IPS-NIHi11 (cell line): ENCODE data around the gene FEZ2.

Experiments
- DNase-seq: peaks from one replicate; pipeline ENCODE4 v3.0.0; 2012; ENCODE audit warnings: mixed read lengths, low spot score

FEZ2 gene

GRCh38 chr2:36528766-36529392 lies 69.1 kb downstream of the FEZ2 start:
- DNase-seq: no peak

- DNase-seq: no peak
Observed at GRCh38 chr2:36528274-36528673, 69.7 kb downstream of the FEZ2 start.

GRCh38 chr2:36526226-36526625 lies 71.7 kb downstream of the FEZ2 start:
- no peak for DNase-seq

GRCh38 chr2:36525245-36525644 lies 72.7 kb downstream of the FEZ2 start:
- no peak for DNase-seq

GRCh38 chr2:36523153-36523552 lies 74.8 kb downstream of the FEZ2 start:
- DNase-seq: no peak

GRCh38 chr2:36520431-36520830 lies 77.5 kb downstream of the FEZ2 start:
- no peak for DNase-seq

- DNase-seq: no peak
Observed at GRCh38 chr2:36516136-36516870, 81.7 kb downstream of the FEZ2 start.

- no peak for DNase-seq
Observed at GRCh38 chr2:36515538-36515937, 82.4 kb downstream of the FEZ2 start.

GRCh38 chr2:36513661-36514060 lies 84.3 kb downstream of the FEZ2 start:
- DNase-seq: no peak

GRCh38 chr2:36512705-36513104 lies 85.3 kb downstream of the FEZ2 start:
- no peak for DNase-seq

- no peak for DNase-seq
Observed at GRCh38 chr2:36511858-36512603, 85.9 kb downstream of the FEZ2 start.

GRCh38 chr2:36509075-36509474 lies 88.9 kb downstream of the FEZ2 start:
- DNase-seq: no peak

GRCh38 chr2:36507408-36507812 lies 90.6 kb downstream of the FEZ2 start:
- DNase-seq: peak; percentile 78
